GM08714 (cell line): ENCODE measurements around the gene PARP3.

Experiments
- H3K4me3 ChIP-seq: fragments of 200-500 bp; sonication (Bioruptor generic); 2 replicates; pipeline ENCODE4 v1.5.1; 2014; ENCODE audit warnings: mild to moderate bottlenecking, low read length, inconsistent platforms
- ZNF274 ChIP-seq: IDR thresholded peaks from 2 replicates; pipeline ENCODE4 v1.6.1; 2012; ENCODE audit warnings: mild to moderate bottlenecking, low read depth, low read length

PARP3 gene

GRCh38 chr3:51929420-51930003, 12.7 kb upstream of the PARP3 start:
- no peak overlapping the region for H3K4me3 ChIP-seq
- TF ChIP-seq ZNF274: no peak

GRCh38 chr3:51930439-51930838, 11.7 kb upstream of the PARP3 start:
- no peak overlapping the region for H3K4me3 ChIP-seq
- TF ChIP-seq ZNF274: no peak

GRCh38 chr3:51931756-51932155, 10.4 kb upstream of the PARP3 start:
- no peak for TF ChIP-seq ZNF274

GRCh38 chr3:51932471-51933370, 9.4 kb upstream of the PARP3 start:
- no peak for TF ChIP-seq ZNF274
- no peak overlapping the region for H3K4me3 ChIP-seq

More at GRCh38 chr3:51931756-51932155, 10.4 kb upstream of the PARP3 start:
- no peak overlapping the region for H3K4me3 ChIP-seq

GRCh38 chr3:51933471-51934138, 8.6 kb upstream of the PARP3 start:
- no peak overlapping the region for H3K4me3 ChIP-seq
- no peak for TF ChIP-seq ZNF274

- TF ChIP-seq ZNF274: no peak
- H3K4me3 ChIP-seq: no peak overlapping the region
These were observed 7.9 kb upstream of the PARP3 start for GRCh38 chr3:51934139-51934850.

- no peak overlapping the region for H3K4me3 ChIP-seq
- TF ChIP-seq ZNF274: no peak
These were observed 6.9 kb upstream of the PARP3 start for GRCh38 chr3:51934991-51935885.

GRCh38 chr3:51935886-51936755, 6.0 kb upstream of the PARP3 start:
- TF ChIP-seq ZNF274: no peak
- H3K4me3 ChIP-seq: no peak overlapping the region

GRCh38 chr3:51937014-51937413, 5.1 kb upstream of the PARP3 start:
- TF ChIP-seq ZNF274: no peak
- H3K4me3 ChIP-seq: no peak overlapping the region

GRCh38 chr3:51937611-51938450, 4.3 kb upstream of the PARP3 start:
- TF ChIP-seq ZNF274: no peak
- no peak overlapping the region for H3K4me3 ChIP-seq

GRCh38 chr3:51938780-51939425, 3.3 kb upstream of the PARP3 start:
- no peak overlapping the region for H3K4me3 ChIP-seq
- TF ChIP-seq ZNF274: no peak
